BLaER1 (cell line): ENCODE data around the gene THUMPD2.

Experiments used
- H3K27ac ChIP-seq: shearing (Covaris generic); formaldehyde crosslinking; 2 replicates; pipeline ENCODE4 v1.8.1; 2022
- H3K27me3 ChIP-seq: shearing (Covaris generic); formaldehyde crosslinking; 2 replicates; pipeline ENCODE4 v1.8.1; 2022
- H3K36me3 ChIP-seq: shearing (Covaris generic); formaldehyde crosslinking; 2 replicates; pipeline ENCODE4 v1.8.1; 2022
- H3K4me1 ChIP-seq: shearing (Covaris generic); formaldehyde crosslinking; 2 replicates; pipeline ENCODE4 v1.8.1; 2022
- H3K4me2 ChIP-seq: shearing (Covaris generic); formaldehyde crosslinking; 2 replicates; pipeline ENCODE4 v1.8.1; 2022
- H3K4me3 ChIP-seq: shearing (Covaris generic); formaldehyde crosslinking; 2 replicates; pipeline ENCODE4 v1.8.1; 2022
- H3K9ac ChIP-seq: shearing (Covaris generic); formaldehyde crosslinking; 2 replicates; pipeline ENCODE4 v1.8.1; 2022
- H3K9me3 ChIP-seq: shearing (Covaris generic); formaldehyde crosslinking; 2 replicates; pipeline ENCODE4 v1.8.1; 2022
- H4K20me1 ChIP-seq: shearing (Covaris generic); formaldehyde crosslinking; 2 replicates; pipeline ENCODE4 v1.8.1; 2022
- Cebpa-rat ChIP-seq: shearing (Covaris generic); IDR thresholded peaks from 2 replicates; pipeline ENCODE4 v1.8.1; 2022

Gene THUMPD2

GRCh38 chr2:39710807-39711206, 68.3 kb downstream of the THUMPD2 start:
- no peak for TF ChIP-seq Cebpa-rat

GRCh38 chr2:39708003-39708402, 71.1 kb downstream of the THUMPD2 start:
- 0 out of 2 replicates have a peak, but pooled peaks cover 3% of the 10 kb centered on the region for H3K9me3 ChIP-seq
- no peaks in the 10 kb centered on the region for H3K36me3 ChIP-seq
- no peak overlapping the region for H3K4me3 ChIP-seq
- no peaks in the 10 kb centered on the region for H4K20me1 ChIP-seq
- no peak for TF ChIP-seq Cebpa-rat
- no peak overlapping the region for H3K27ac ChIP-seq
- H3K4me2 ChIP-seq, result no peak overlapping the region
- no peaks in the 10 kb centered on the region for H3K4me1 ChIP-seq
- no peak overlapping the region for H3K9ac ChIP-seq
- H3K27me3 ChIP-seq, result no peaks in the 10 kb centered on the region

More at GRCh38 chr2:39710807-39711206, 68.3 kb downstream of the THUMPD2 start:
- H3K27me3 ChIP-seq, result no peaks in the 10 kb centered on the region
- H4K20me1 ChIP-seq, result no peaks in the 10 kb centered on the region
- H3K4me3 ChIP-seq, result no peak overlapping the region
- no peaks in the 10 kb centered on the region for H3K4me1 ChIP-seq
- no peaks in the 10 kb centered on the region for H3K36me3 ChIP-seq
- H3K4me2 ChIP-seq, result no peak overlapping the region
- 0 out of 2 replicates have a peak, but pooled peaks cover 3% of the 10 kb centered on the region for H3K9me3 ChIP-seq
- H3K9ac ChIP-seq, result no peak overlapping the region
- no peak overlapping the region for H3K27ac ChIP-seq

- H4K20me1 ChIP-seq, result no peaks in the 10 kb centered on the region
- H3K4me1 ChIP-seq, result no peaks in the 10 kb centered on the region
- H3K4me3 ChIP-seq, result no peak overlapping the region
- H3K27me3 ChIP-seq, result no peaks in the 10 kb centered on the region
- peaks cover 14% of the 10 kb centered on the region for H3K9me3 ChIP-seq
- no peaks in the 10 kb centered on the region for H3K36me3 ChIP-seq
- no peak overlapping the region for H3K4me2 ChIP-seq
- H3K9ac ChIP-seq, result no peak overlapping the region
- H3K27ac ChIP-seq, result no peak overlapping the region
- TF ChIP-seq Cebpa-rat, result no peak
Measured at GRCh38 chr2:39706945-39707344, 72.1 kb downstream of the THUMPD2 start.

DNA sequence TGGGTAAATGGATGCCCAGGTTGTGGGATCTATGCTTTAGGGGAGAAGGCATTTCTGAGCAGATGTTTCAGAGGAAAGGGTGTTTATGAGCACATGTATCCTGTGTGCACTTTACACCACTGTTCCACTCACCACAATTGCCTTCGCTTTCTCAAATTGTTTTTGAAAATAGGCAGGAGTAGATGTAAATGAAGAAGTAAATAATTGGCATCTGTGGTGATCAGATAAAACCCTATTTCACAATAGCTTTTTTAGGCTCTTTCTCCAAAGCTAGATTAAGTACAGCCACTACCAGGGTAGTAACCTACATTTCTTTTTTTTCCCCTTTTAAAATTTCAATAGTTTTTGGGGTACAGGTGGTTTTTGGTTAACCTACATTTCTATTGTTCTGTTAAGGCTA, 72.7 kb downstream of the THUMPD2 start:
- H3K27ac ChIP-seq, result no peak overlapping the region
- H3K4me1 ChIP-seq, result no peaks in the 10 kb centered on the region
- H3K27me3 ChIP-seq, result no peaks in the 10 kb centered on the region
- H3K9me3 ChIP-seq, result peaks cover 20% of the 10 kb centered on the region
- no peak overlapping the region for H3K4me3 ChIP-seq
- H3K4me2 ChIP-seq, result no peak overlapping the region
- no peaks in the 10 kb centered on the region for H4K20me1 ChIP-seq
- H3K36me3 ChIP-seq, result no peaks in the 10 kb centered on the region
- TF ChIP-seq Cebpa-rat, result no peak
- no peak overlapping the region for H3K9ac ChIP-seq

DNA sequence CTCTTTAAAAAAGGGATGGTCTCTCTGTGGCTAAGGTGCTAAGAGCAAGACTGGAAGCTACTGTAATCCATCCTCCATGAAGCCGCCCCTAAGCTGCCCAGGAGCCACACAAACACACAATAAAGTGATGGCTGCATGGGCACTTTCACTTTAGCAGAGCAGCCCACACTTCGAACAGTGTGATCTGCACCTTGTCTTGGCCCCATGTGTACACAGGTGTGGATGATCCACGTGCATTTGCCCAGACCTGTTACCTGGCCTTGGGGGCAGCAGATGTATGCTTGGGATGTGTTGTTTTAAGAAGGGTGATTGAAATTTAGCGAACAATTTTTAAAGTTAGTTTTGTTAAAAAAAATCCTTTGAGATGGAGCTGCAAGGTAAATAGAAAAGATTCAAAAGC, 73.4 kb downstream of the THUMPD2 start:
- no peak overlapping the region for H3K4me3 ChIP-seq
- no peak overlapping the region for H3K4me2 ChIP-seq
- TF ChIP-seq Cebpa-rat, result no peak
- no peak overlapping the region for H3K9ac ChIP-seq
- no peaks in the 10 kb centered on the region for H4K20me1 ChIP-seq
- H3K4me1 ChIP-seq, result no peaks in the 10 kb centered on the region
- peaks cover 26% of the 10 kb centered on the region for H3K9me3 ChIP-seq
- no peak overlapping the region for H3K27ac ChIP-seq
- no peaks in the 10 kb centered on the region for H3K27me3 ChIP-seq
- no peaks in the 10 kb centered on the region for H3K36me3 ChIP-seq

DNA sequence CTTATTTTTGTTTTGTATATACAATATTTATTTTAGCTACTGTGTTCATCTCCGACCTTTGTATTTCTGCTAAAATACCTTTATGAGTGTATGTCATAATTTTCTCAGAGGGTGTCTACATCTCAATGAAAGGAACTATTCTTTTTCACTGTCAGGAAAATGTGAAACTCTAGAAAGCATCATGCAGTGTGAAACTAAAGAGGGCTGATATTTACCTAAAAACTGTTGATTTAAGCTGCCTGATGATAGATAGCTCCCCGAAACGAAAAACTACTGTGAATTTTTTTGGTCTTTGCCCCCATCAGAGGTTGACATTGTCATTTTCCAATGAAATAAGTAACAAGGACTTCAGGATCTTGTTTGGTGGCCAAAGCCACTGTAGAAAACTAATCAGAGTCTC, 74.5 kb downstream of the THUMPD2 start:
- peaks cover 27% of the 10 kb centered on the region for H3K9me3 ChIP-seq
- no peak overlapping the region for H3K9ac ChIP-seq
- TF ChIP-seq Cebpa-rat, result no peak
- H3K27me3 ChIP-seq, result no peaks in the 10 kb centered on the region
- no peaks in the 10 kb centered on the region for H4K20me1 ChIP-seq
- H3K4me2 ChIP-seq, result no peak overlapping the region
- no peaks in the 10 kb centered on the region for H3K4me1 ChIP-seq
- no peak overlapping the region for H3K27ac ChIP-seq
- no peak overlapping the region for H3K4me3 ChIP-seq
- H3K36me3 ChIP-seq, result no peaks in the 10 kb centered on the region

- peaks cover 27% of the 10 kb centered on the region for H3K9me3 ChIP-seq
- H3K9ac ChIP-seq, result no peak overlapping the region
- no peaks in the 10 kb centered on the region for H4K20me1 ChIP-seq
- TF ChIP-seq Cebpa-rat, result no peak
- H3K27ac ChIP-seq, result no peak overlapping the region
- H3K36me3 ChIP-seq, result no peaks in the 10 kb centered on the region
- no peaks in the 10 kb centered on the region for H3K4me1 ChIP-seq
- no peak overlapping the region for H3K4me3 ChIP-seq
- no peak overlapping the region for H3K4me2 ChIP-seq
- H3K27me3 ChIP-seq, result no peaks in the 10 kb centered on the region
Measured at GRCh38 chr2:39703181-39703872, 75.7 kb downstream of the THUMPD2 start.

- Histone ChIP-seq H3K4me2 (no peak overlapping the region), H3K36me3 (no peaks in the 10 kb centered on the region), H3K9me3 (peaks cover 27% of the 10 kb centered on the region), H4K20me1 (no peaks in the 10 kb centered on the region), H3K4me1 (no peaks in the 10 kb centered on the region), H3K27me3 (no peaks in the 10 kb centered on the region), H3K9ac (no peak overlapping the region), H3K27ac (no peak overlapping the region), H3K4me3 (no peak overlapping the region)
- no peak for TF ChIP-seq Cebpa-rat
Measured at GRCh38 chr2:39701137-39701536, 77.9 kb downstream of the THUMPD2 start.

DNA sequence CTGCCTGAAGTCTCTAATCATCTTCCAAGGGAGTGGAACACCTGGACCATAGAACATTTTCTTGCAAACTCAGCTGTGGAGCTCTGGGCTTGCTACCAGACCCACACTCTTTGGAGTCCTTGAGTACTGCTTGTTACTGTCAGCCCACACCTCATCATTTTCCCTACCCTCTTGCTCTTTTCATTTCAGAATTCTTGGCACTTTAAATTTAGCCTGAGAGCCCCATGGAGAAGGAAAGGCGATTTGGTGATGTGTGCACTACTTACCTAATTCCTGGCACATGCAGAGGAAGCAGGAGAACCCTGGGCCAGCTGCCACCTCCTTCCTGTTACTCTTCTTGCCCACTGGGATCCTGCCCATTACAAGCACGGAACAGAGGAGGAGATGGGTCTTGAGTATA, 81.6 kb downstream of the THUMPD2 start:
- Histone ChIP-seq H3K9me3 (peaks cover 21% of the 10 kb centered on the region), H3K4me3 (no peak overlapping the region), H3K4me2 (no peak overlapping the region), H3K27me3 (no peaks in the 10 kb centered on the region), H3K4me1 (no peaks in the 10 kb centered on the region), H4K20me1 (no peaks in the 10 kb centered on the region), H3K27ac (no peak overlapping the region), H3K9ac (no peak overlapping the region), H3K36me3 (no peaks in the 10 kb centered on the region)
- no peak for TF ChIP-seq Cebpa-rat

DNA sequence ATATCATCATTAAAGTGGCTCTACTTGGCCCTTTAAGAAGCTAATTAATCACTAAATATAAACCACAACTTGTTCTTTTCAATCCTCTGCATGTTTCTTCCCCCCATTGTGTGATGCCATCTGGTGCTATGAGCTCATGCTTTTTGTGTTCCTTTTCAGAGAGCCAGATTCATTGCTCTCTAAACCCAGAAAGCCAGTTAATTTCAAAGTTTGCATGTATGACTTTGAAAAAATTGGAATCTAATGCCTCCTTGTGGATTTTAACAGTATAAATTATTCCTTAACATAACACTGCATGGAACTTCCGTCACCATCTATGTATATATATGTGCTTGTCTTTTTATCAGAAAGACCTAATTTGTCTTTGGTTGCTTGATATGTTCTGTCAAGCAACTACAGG, 82.2 kb downstream of the THUMPD2 start:
- Histone ChIP-seq H3K36me3 (no peaks in the 10 kb centered on the region), H3K9me3 (peaks cover 15% of the 10 kb centered on the region), H3K27ac (no peak overlapping the region), H3K9ac (no peak overlapping the region), H4K20me1 (no peaks in the 10 kb centered on the region), H3K4me1 (no peaks in the 10 kb centered on the region), H3K4me2 (no peak overlapping the region), H3K27me3 (no peaks in the 10 kb centered on the region), H3K4me3 (no peak overlapping the region)
- TF ChIP-seq Cebpa-rat, result no peak

DNA sequence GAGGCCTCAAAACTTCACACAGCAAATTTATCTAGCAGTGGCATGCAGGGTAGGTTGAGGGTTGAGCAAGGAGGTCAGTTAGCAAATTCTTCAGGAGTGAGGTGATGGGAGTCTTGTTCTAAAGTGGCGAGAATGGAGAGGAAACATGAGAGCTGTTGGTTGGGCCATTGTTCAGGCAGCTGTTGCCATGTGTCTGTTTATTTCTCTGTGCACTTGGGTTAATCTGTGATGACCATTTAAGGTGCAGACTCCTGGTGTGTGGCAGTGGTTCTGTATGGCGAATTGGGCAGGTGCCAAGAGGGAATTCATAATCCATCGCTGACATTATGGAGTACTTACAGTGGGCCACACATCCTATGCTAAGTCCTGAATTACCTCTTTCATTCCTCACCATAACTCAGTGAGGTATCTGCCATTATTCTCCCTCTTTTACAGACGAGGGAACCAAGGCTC, 82.9 kb downstream of the THUMPD2 start:
- no peak overlapping the region for H3K4me2 ChIP-seq
- no peak overlapping the region for H3K9ac ChIP-seq
- H4K20me1 ChIP-seq, result no peaks in the 10 kb centered on the region
- H3K36me3 ChIP-seq, result no peaks in the 10 kb centered on the region
- H3K4me3 ChIP-seq, result no peak overlapping the region
- H3K4me1 ChIP-seq, result no peaks in the 10 kb centered on the region
- H3K27me3 ChIP-seq, result no peaks in the 10 kb centered on the region
- no peak for TF ChIP-seq Cebpa-rat
- no peak overlapping the region for H3K27ac ChIP-seq
- H3K9me3 ChIP-seq, result peaks cover 12% of the 10 kb centered on the region
